Measurements from ENCODE around the gene ACACA. TPM values are rescaled to one million over a fixed set of nuclear protein-coding genes. Genes with fewer than 3 reads are reported as not detected.
"Not testable (repeated sequence)": the region's sequence is repeated elsewhere in the genome, so short reads cannot be mapped to it uniquely, and the experiment has no call there.

ACACA gene
- total RNA-seq, 1 donor from 2014 or later: 145 TPM

- DNase-seq: no peak
- Mint-ChIP-seq H3K27ac (ENCODE audit: unreplicated experiment) (no peak overlapping the region), H3K9me3 (ENCODE audit: unreplicated experiment) (no peaks in the 10 kb centered on the region), H3K27me3 (ENCODE audit: unreplicated experiment) (no peaks in the 10 kb centered on the region), H3K4me1 (ENCODE audit: low read depth, unreplicated experiment) (no peaks in the 10 kb centered on the region), H3K36me3 (ENCODE audit: unreplicated experiment) (peaks cover 7% of the 10 kb centered on the region), H3K4me3 (ENCODE audit: unreplicated experiment) (no peak overlapping the region)
- TF ChIP-seq CTCF (IDR thresholded peaks at IDR 0.05; ENCODE audit: partially characterized antibody, unreplicated experiment): no peak
Observed at GRCh38 chr17:37082311-37082860, 324.2 kb downstream of the ACACA start.

GRCh38 chr17:37081287-37081686 lies 325.3 kb downstream of the ACACA start:
- H3K4me3 Mint-ChIP-seq (ENCODE audit: unreplicated experiment): no peak overlapping the region
- DNase-seq: no peak
- H3K36me3 Mint-ChIP-seq (ENCODE audit: unreplicated experiment): peaks cover 7% of the 10 kb centered on the region
- no peaks in the 10 kb centered on the region for H3K27me3 Mint-ChIP-seq (ENCODE audit: unreplicated experiment)
- no peak overlapping the region for H3K27ac Mint-ChIP-seq (ENCODE audit: unreplicated experiment)
- H3K9me3 Mint-ChIP-seq (ENCODE audit: unreplicated experiment): no peaks in the 10 kb centered on the region
- TF ChIP-seq CTCF (IDR thresholded peaks at IDR 0.05; ENCODE audit: partially characterized antibody, unreplicated experiment): no peak
- no peaks in the 10 kb centered on the region for H3K4me1 Mint-ChIP-seq (ENCODE audit: low read depth, unreplicated experiment)

GRCh38 chr17:37079735-37080134 lies 326.9 kb downstream of the ACACA start:
- no peak for TF ChIP-seq CTCF (IDR thresholded peaks at IDR 0.05; ENCODE audit: partially characterized antibody, unreplicated experiment)
- Mint-ChIP-seq H3K9me3 (ENCODE audit: unreplicated experiment) (no peaks in the 10 kb centered on the region), H3K4me1 (ENCODE audit: low read depth, unreplicated experiment) (no peaks in the 10 kb centered on the region), H3K27ac (ENCODE audit: unreplicated experiment) (no peak overlapping the region), H3K4me3 (ENCODE audit: unreplicated experiment) (no peak overlapping the region), H3K36me3 (ENCODE audit: unreplicated experiment) (peaks cover 7% of the 10 kb centered on the region), H3K27me3 (ENCODE audit: unreplicated experiment) (no peaks in the 10 kb centered on the region)
- no peak for DNase-seq

GRCh38 chr17:37079065-37079708 lies 327.4 kb downstream of the ACACA start:
- Mint-ChIP-seq H3K36me3 (ENCODE audit: unreplicated experiment) (peaks cover 7% of the 10 kb centered on the region), H3K27ac (ENCODE audit: unreplicated experiment) (no peak overlapping the region), H3K4me3 (ENCODE audit: unreplicated experiment) (no peak overlapping the region), H3K27me3 (ENCODE audit: unreplicated experiment) (no peaks in the 10 kb centered on the region), H3K4me1 (ENCODE audit: low read depth, unreplicated experiment) (no peaks in the 10 kb centered on the region), H3K9me3 (ENCODE audit: unreplicated experiment) (no peaks in the 10 kb centered on the region)
- no peak for TF ChIP-seq CTCF (IDR thresholded peaks at IDR 0.05; ENCODE audit: partially characterized antibody, unreplicated experiment)
- DNase-seq: no peak

- H3K4me1 Mint-ChIP-seq (ENCODE audit: low read depth, unreplicated experiment); H3K36me3 Mint-ChIP-seq (ENCODE audit: unreplicated experiment); DNase-seq; H3K27me3 Mint-ChIP-seq (ENCODE audit: unreplicated experiment); H3K27ac Mint-ChIP-seq (ENCODE audit: unreplicated experiment); H3K4me3 Mint-ChIP-seq (ENCODE audit: unreplicated experiment); H3K9me3 Mint-ChIP-seq (ENCODE audit: unreplicated experiment): not testable (repeated sequence)
Observed at GRCh38 chr17:37073464-37073863, 333.2 kb downstream of the ACACA start.
